Stromal cell of bone marrow (primary cell): ENCODE data around the gene SH3TC2.
"Not testable (repeated sequence)": the region's sequence is repeated elsewhere in the genome, so short reads cannot be mapped to it uniquely, and the experiment has no call there.

Source experiments
- DNase-seq: peaks from one replicate; pipeline ENCODE4 v3.0.0-alpha.2; 2012; ENCODE audit warnings: low read depth

The SH3TC2 gene

DNA sequence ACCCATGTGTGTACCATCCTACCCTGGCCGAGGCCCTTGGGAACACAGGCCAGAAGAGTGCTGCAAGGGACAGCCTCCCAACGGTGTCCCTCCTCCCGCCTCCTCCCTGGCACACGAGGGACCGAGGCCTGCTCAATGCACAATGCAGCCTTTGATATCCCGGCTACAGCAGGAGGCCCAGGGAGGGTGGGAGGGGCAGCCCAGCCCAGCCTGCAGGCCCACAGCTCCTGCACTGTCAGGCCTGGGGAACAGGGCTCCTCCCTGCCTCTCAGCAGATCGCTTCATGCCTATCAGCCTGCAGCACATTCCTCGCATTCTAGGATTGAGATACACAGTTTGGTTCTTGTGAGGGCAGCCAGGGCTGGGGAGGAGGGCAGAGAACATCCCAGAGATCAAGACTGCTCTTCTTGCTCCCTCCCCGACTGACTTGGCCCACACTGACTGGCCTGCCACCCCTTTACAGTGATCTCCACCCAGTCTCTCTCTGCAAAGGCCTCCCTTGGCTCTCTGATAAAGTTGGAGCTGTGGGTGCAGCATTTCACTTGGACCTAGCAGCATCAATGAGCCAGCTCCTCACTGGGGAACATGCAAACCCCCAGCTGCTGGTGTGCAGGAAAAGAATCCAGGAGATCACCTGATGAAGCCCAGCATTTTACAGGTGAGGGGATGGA lies at the start of gene SH3TC2:
TSS of gene SH3TC2 (minus strand) at position 46 of the 671 bp plus-strand sequence. CDS start at position 6, 40 bp downstream.
- DNase-seq: no peak

DNA sequence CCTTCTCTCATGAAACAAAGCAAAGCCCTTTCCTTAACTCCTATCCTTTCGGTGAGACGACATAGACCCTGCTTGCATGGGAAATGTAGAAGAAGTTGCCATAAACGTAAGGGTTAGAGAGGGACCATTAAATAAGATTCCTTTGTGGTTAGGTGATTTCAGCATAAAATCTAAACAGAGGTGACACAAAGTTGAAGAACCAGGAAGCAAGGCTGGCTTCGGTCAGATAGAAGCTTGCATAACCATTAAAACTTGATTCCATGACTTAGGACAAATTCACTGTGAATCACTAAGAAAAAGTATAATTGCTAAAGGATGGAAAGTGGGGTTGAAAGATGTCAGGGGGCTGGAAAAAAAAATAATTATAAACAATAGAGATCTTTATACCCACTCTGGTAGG lies 47.5 kb upstream of the SH3TC2 start:
- DNase-seq: no peak

DNA sequence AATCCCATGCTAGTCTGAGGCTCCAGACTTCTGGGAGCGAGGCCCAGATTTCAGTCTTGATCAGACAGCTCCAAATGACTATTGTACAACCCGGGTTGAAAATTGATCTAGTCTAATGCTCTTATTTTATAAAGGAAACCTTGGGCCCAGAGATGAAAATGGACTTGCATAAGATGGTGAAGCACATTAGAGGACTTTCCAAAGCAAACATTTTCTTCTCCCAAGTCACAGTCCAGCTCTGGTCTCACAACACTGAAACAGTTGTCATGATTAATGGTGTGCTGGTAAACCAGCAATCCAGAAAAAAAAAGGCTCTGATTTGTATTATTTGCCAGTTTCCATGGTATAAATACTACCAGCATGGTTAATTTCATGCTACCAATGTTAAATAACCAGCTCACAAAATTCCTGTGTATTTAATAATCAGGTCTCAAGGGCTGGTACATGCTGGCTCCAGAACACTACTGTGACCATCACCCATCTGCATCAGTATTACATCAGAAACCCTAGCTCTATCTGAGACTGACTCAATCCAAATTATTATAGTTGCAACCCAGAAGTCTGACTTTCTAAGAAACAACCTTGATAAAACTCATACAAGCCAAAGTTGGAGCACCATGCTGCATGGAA lies 45.9 kb upstream of the SH3TC2 start:
- DNase-seq: peak; percentile 80

DNA sequence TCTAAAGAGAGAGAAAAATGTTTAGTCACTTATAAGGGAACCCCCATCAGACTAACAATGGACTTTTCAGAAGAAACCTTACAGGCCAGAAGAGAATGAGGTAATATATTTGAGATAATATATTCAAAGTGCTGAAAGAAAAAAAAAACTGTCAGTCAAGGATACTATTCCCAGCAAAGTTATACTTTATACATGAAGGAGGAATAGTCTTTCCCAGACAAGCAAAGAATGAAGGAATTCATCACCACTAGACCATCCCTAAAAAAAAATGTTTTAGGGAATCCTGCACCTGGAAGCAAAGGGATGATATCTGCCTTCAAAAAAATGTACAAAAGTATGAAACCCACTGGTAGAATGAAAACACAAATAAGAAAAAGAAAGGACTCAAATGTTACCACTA lies 37.5 kb upstream of the SH3TC2 start:
- no peak for DNase-seq

DNA sequence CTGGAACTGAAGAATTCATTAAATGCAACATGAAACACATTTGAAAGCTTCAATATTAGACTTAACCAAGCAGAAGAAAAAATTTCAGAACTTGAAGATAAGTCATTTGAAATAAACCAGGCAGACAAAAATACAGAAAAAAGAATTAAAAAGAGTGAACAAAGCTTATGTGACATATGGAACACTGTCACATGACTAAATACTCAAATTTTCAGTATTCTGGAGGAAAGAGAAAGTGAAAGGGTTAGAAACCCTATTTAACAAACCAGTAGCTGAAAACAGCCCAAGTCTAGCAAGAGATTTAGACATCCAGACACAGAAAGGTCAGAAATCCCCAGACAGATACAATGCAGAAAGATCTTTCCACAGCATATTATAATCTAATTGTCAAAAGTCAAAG lies 37.1 kb upstream of the SH3TC2 start:
- DNase-seq: no peak

DNA sequence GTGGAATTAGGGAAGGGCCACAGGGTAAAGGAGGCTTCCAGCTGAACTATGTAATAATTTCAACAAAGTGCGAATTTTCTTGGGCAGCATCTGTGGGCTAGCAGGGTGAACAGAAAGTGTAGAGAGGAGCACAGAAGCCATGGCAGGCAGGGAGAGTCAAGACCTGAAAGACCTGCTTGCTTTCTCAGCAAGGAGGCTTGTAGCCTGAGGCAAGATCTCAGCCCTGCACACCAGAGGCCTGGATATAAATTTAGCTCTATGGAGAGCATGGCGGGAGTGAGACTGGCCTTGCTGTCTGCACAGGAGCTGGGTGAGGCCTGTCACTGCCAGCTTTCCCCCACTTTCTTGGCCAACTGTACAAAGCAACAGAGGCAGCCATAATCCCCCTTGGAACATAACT lies 32.1 kb upstream of the SH3TC2 start:
- no peak for DNase-seq

DNA sequence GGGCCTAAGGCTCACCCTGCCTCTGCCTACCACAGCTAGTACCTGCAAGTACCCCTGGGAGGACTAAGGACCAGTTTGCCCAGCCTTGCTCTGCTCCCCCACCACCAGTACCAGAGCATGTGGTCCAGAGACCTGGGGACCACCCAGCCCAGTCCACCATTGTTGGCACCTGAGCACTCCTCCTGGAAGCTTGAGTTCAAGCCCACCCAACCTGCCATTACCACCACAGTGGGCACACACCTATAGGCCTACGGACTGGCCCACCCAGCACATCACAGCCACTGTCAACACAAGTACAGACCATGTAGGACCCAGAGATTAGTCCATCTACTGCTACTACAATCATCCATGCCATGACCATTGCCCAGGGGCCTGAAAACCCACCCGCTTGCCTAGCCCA lies 30.8 kb upstream of the SH3TC2 start:
- no peak for DNase-seq

DNA sequence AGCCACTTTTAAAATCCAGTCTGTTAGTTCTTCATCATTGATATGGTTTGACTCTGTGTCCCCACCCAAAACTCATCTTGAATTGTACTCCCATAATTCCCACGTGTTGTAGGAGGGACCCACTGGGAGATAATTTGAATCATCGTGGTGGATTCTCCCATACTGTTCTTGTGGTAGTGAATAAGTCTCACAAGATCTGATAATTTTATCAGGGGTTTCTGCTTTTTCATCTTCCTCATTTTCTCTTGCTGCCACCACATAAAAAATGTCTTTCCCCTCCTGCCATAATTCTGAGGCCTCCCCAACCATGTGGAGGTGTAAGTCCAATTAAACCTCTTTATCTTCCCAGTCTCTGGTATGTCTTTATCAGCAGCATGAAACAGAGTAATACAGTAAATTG lies 26.9 kb upstream of the SH3TC2 start:
- no peak for DNase-seq

DNA sequence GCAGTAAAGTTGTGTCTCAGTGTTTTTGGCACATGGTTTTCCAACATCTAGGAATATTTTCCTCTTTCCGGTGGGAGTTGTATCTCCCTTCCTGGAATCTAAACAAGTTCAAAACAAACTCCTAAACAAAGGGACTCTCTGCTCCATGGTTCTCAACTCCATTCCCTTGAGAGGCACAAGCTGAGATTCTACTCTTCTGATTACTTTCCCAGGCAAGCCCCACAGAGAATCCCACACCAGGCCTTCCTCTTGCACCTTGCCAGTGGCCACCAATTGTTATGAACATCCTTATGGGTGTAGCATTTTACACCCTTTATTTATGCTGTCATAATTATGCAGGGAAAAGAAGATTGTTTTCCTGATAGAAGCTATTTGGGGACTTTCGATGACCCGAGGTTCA lies 25.8 kb upstream of the SH3TC2 start:
- no peak for DNase-seq

DNA sequence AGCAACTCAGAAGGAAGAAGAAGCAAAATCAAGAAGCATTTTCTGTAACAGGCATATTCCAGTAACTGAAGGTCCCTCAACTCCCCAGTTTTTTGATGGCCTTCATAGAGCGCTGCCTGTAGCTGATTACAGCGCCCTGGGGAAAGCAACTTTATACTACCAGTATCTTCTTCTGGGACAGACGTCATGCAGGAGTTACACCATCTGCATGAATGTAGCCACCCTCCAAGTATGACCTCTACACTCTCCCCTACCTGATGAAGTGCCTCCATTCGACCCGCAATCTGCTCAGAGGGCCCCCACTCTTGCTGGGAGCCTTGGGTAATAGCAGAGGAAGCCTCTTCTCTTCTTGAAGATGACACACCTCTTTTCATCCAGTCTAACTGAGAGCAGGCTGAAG lies 21.0 kb upstream of the SH3TC2 start:
- no peak for DNase-seq

DNA sequence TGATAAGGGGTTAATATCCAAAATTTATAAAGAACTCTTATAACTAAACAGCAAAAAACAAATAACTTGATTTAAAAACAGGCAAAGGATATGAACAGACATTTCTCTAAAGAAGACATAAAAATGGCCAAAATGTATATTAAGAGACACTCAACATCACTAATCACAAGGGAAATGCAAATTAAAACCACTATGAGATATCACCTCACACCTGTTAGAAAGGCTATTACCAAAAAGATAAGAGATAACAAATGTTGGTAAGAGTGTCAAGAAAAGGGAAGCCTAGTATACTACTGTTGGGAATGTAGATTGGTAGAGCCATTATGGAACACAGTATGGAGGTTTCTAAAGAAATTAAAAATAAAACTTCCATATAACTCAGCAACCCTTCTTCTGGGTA lies 19.4 kb upstream of the SH3TC2 start:
- no peak for DNase-seq

DNA sequence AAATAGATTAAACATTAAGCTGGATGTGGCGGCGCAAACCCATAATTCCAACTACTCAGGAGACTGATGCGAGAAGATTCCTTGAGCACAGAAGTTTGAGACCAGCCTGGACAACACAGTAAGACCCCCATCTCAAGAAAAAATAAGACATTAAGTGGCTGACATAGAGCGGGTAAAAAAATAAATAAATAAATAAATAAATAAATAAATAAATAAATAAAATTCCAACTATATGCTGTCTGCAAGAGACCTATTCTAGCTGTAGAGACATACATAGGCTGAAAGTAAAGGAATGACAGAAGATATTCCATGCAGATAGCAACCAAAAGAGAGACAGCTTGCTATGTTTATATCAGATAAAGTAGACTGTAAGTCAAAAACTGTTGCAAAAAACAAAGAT lies 17.4 kb upstream of the SH3TC2 start:
- DNase-seq: no peak

DNA sequence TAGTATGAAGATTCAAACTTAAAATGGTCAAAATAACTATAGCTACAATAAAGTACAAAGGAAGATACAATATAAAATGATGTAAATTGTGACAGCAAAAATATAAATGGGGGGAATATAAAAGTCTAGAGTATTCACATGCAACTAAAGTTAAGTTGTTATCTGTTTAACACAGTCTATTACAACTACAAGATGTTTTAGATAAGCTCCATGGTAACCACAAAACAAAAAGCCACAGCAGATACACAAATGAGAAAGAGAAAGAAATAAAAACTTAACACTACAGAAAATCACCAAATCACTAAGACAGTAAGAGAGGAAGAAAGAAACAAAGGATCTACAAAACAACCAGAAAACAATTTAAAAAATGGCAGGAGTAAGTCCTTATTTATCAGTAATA lies 17.0 kb upstream of the SH3TC2 start:
- no peak for DNase-seq

DNA sequence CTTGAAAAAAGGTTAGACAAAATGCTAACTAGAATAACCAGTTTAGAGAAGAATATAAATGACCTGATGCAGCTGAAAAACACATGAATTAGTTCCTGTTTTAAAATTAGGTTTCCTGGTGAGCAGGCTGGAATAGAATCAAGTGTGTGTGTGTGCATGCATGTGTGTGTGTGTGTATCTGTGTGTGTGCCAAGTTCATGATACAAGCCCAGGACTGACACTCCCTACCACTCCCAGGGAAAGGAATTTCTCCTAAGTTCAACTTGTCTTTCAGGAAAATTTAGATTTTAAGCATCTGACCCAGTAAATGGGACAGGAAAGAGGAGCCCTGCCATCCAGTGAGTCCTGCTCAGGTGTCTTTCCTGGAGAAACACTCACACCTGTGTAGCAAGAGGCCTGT lies 11.2 kb upstream of the SH3TC2 start:
- DNase-seq: not testable (repeated sequence)

DNA sequence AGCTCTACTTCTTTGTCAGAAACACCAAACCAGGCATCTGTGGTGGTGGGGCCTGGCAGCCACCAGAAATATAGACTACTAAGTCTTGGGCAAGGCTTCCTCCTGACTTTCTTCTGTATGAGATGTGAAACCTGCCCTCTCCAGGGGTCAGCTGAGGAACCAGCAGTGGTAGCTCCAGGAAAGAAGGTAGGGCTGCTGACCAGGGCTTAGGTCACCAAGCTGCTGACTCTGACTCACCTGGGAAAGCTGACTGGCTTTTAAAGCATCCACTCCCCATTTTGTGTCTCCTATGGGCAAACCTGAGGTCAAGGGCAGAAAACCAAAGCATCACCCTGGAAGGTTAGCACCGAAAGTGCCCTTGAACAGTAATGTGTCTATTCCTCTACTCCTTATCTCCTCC lies 10.4 kb upstream of the SH3TC2 start:
- no peak for DNase-seq

DNA sequence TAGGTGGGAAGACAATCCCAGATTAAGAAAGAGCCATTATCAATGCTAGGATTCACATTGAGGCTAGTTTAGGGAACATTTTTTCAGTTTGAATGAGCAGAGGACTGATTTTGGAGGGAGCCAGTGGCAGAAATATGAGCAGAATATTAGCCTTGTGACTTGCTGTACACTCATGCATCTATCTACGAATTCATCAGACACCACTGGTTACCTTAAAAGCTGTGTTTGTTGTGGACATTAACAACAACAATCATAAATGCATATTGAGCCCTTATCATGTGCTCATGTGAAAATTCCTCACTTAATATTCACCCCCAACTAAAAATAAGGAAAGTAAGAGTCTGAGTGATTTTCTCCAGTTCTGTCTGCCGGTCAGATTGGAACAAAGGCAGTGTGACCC lies 9.9 kb upstream of the SH3TC2 start:
- no peak for DNase-seq

DNA sequence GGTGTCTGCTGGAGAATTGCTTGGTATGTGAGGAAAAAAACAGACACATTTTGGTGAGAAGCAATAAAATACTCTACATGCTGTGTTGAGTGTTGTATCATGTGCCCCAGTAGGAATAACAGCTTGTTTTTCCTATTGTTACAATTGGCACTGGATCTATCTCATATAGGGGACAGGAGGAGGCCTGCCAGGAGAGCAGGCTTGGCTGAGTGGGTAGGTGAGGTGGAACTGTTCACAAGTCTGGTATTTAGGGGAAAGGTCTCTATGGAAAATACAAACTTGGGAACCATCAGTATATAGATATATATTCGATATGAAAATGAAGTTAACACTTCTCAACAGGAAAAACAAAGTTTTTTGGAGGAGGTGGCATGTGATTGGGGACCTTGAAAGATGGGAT lies 9.5 kb upstream of the SH3TC2 start:
- DNase-seq: no peak

DNA sequence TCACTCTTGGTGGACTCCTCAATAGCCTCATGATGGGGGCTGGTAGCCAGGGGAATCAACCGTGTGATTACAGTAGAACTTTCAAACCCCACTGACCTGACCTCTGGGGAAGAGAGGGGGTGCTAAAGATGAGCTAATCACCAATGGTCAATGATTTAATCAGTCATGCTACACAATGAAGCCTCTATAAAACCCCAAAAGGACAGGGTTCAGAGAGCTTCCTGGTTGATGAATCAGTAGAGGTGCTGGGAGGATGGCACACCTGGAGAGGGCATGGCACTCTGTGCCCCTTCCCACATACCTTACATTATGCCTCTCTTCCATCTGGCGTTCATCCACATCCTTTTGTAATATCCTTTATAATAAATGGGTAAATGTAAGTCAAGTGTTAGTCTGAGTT lies 8.9 kb upstream of the SH3TC2 start:
- DNase-seq: no peak

DNA sequence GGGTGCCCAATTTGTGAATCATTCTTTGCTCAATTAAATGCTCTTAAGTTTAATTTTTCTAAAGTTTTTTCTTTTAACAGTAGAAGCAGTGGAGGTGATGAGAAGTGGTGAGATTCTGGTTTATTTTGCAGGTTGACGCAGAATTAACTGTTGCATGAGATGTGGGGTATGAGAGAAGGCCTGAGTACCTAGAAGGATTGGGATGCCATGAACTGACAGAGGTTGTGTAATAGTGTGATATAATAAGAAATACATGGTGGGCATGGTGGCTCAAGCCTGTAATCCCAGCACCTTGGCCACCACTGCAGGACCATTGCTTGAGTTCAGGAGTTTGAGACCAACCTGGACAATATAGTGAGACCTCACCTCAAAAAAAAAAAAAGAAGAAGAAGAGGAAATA lies 8.4 kb upstream of the SH3TC2 start:
- no peak for DNase-seq

DNA sequence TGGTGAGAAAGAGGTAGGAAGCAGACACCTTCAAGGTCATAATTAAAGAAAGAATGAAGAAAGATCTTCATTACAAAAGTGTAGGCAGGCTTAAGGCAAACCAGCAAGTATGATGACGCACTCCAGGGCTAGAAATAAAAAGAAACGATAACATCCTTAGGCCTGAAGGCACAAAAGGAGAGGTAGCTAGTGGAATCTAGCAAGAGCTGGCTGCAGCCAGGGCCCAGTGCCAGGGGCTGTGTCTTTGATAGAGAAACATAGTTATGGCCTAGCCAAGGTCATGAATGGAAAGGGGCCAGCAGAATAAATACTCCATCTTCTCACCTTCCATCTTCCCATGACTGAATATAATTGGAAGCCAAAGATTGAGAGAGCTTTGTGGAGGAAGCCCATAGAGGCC lies 6.8 kb upstream of the SH3TC2 start:
- no peak for DNase-seq

DNA sequence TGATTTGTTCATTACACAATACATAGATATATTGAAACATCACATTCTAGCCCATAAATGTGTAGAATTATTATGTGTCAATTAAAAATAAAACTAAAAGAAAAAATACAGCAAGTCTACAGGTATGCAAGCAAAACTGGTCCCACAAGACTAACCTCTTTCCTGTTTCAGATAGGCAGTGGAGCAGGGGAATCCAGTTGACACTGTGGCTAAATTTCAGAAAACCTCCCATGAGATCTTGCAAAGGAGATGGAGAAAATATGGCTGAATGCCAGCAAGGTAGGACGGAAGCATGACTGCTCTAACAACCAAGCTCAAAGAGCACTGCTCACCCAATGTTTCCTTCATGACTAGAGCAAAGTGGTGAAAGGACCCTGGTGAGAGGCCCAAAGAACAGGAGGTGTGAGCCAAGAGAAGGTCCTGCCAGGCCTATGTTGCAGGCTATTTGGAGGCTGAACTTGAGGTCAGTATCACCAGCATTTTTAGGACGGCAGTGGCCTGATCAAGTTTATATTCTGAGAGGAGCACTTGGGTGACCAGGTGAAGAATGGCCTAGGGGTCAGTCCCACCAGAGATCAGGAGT lies 1.1 kb upstream of the SH3TC2 start:
- DNase-seq: no peak

DNA sequence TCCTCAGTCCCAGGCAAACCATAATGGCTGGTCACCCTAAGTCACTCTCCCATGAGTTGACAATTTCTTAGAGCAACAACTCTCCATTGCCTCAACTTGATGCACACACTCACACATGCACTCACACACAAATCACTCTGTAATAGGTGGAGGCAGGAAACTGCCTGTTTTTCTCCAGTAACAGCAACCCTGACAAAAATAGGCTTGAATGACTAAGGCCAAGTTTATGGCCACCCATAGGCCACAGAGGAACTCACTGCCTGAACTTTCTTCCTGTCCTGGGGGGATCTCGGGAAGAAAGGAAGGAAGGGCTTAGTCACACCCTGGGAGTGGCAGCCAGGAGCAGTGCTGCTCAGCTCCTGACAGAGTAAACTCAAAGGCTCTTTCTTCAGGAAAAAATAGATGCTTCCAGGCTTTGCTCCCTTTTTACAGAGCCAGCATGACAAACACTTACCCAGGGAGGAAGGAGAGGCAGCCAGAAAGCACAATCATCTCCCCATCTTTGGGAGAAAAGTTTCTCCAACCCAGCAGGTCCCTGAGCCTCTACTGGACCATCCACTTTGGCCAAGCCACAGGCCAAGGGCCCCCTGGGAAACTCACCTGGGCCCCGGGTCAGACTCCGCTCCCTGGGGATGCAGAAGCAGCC lies 368 bp downstream of the SH3TC2 start:
- DNase-seq: peak; percentile 85

DNA sequence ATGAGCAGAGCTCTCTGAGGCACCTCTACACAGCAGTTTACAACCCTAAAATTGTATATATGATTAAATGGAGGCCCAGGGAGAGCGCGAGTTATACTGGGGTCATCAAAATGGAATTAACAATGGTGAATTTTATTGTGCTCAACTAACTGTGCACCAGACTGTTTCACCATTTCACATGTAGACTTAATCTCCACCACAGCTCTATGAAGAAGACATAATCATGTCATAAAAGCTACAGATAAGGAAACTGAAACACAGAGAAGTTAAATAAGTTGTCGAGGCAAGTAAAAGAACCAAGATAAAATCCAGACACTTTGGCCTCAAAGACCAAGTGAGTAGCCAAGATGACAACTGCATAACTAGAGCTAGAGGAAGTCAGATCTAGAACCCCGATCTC lies 1.5 kb downstream of the SH3TC2 start:
- DNase-seq: no peak
